OCI-LY1 (cell line): ENCODE results near the gene COMT.

Source experiments
- H2AFZ ChIP-seq: fragments of 200-600 bp; sonication (generic), shearing (Covaris generic); 2 replicates; pipeline ENCODE4 v1.6.0; 2014; ENCODE audit warnings: antibody characterized with exemption, mild to moderate bottlenecking, low read length
- H3F3A ChIP-seq: fragments of 200-600 bp; sonication (generic), shearing (Covaris generic); 2 replicates; pipeline ENCODE4 v1.6.0; 2014; ENCODE audit warnings: mild to moderate bottlenecking, antibody characterized with exemption, low read length, moderate library complexity; ENCODE audit not compliant: insufficient read depth
- H3K27ac ChIP-seq: fragments of 200-600 bp; sonication (generic); 2 replicates; pipeline ENCODE4 v1.5.1; 2014; ENCODE audit warnings: low read length, mixed run types, mild to moderate bottlenecking, low read depth; ENCODE audit not compliant: poor library complexity, severe bottlenecking
- H3K27me3 ChIP-seq: fragments of 200-600 bp; sonication (generic); 2 replicates; pipeline ENCODE4 v1.6.0; 2014; ENCODE audit warnings: antibody characterized with exemption, mild to moderate bottlenecking, low read length, moderate library complexity; ENCODE audit not compliant: insufficient read depth
- H3K36me3 ChIP-seq: fragments of 200-600 bp; sonication (generic); 2 replicates; pipeline ENCODE4 v1.6.1; 2014; ENCODE audit warnings: mild to moderate bottlenecking, antibody characterized with exemption, low read length, moderate library complexity, mixed read lengths; ENCODE audit not compliant: insufficient read depth
- H3K4me1 ChIP-seq: fragments of 200-600 bp; sonication (generic); 2 replicates; pipeline ENCODE4 v1.5.1; 2014; ENCODE audit warnings: mild to moderate bottlenecking, low read length, moderate library complexity; ENCODE audit not compliant: insufficient read depth, severe bottlenecking
- H3K4me2 ChIP-seq: fragments of 200-600 bp; sonication (generic), shearing (Covaris generic); 2 replicates; pipeline ENCODE4 v1.6.1; 2014; ENCODE audit warnings: low read length
- H3K4me3 ChIP-seq: fragments of 200-600 bp; sonication (generic); 2 replicates; pipeline ENCODE4 v1.5.1; 2014; ENCODE audit warnings: low read length, low read depth, mild to moderate bottlenecking, mixed read lengths; ENCODE audit not compliant: poor library complexity, severe bottlenecking
- H3K79me2 ChIP-seq: fragments of 200-600 bp; shearing (Covaris generic); 2 replicates; pipeline ENCODE4 v1.6.1; 2016; ENCODE audit warnings: mixed run types, low read length, mixed read lengths; ENCODE audit not compliant: insufficient read depth
- H3K9ac ChIP-seq: fragments of 200-600 bp; sonication (generic), shearing (Covaris generic); 2 replicates; pipeline ENCODE4 v1.6.1; 2014; ENCODE audit warnings: mild to moderate bottlenecking, low read length, mixed read lengths
- H3K9me2 ChIP-seq: fragments of 200-600 bp; sonication (generic), shearing (Covaris generic); 2 replicates; pipeline ENCODE4 v1.6.1; 2014; ENCODE audit warnings: low read depth, mild to moderate bottlenecking, low read length, mixed read lengths
- H3K9me3 ChIP-seq: fragments of 200-600 bp; shearing (Covaris generic); 2 replicates; pipeline ENCODE4 v1.6.1; 2014; ENCODE audit warnings: low read length, mixed read lengths
- H4K20me1 ChIP-seq: fragments of 200-600 bp; sonication (generic), shearing (Covaris generic); 2 replicates; pipeline ENCODE4 v1.6.0; 2016; ENCODE audit warnings: mild to moderate bottlenecking, low read length; ENCODE audit not compliant: insufficient read depth
- CTCF ChIP-seq: fragments of 200-600 bp; sonication (generic), shearing (Covaris generic); IDR thresholded peaks from 2 replicates; pipeline ENCODE4 v1.5.1; 2017; ENCODE audit warnings: mild to moderate bottlenecking, antibody characterized with exemption, low read length, moderate library complexity, mixed read lengths
- EZH2 ChIP-seq: fragments of 200-600 bp; sonication (generic), shearing (Covaris generic); IDR thresholded peaks from 2 replicates; pipeline ENCODE4 v1.8.0; 2017; ENCODE audit warnings: borderline replicate concordance, mixed run types, mild to moderate bottlenecking, antibody characterized with exemption, low read length, moderate library complexity, mixed read lengths

Gene COMT

GRCh38 chr22:20002128-20002527 lies 60.6 kb downstream of the COMT start:
- H3K36me3 ChIP-seq, result no peaks in the 10 kb centered on the region; the same call in 1 of the 2 replicates

GRCh38 chr22:20002636-20003035 lies 61.1 kb downstream of the COMT start:
- Histone ChIP-seq H3K27ac (no peak overlapping the region), H3K9me2 (no peaks in the 10 kb centered on the region), H3F3A (no peaks in the 10 kb centered on the region), H2AFZ (no peak overlapping the region), H3K27me3 (peaks cover 5% of the 10 kb centered on the region; the same call in 1 of the 2 replicates), H3K4me2 (no peak overlapping the region), H3K36me3 (no peaks in the 10 kb centered on the region; the same call in 1 of the 2 replicates), H3K9ac (no peak overlapping the region), H3K4me1 (no peaks in the 10 kb centered on the region), H3K4me3 (no peak overlapping the region), H4K20me1 (no peaks in the 10 kb centered on the region), H3K79me2 (no peaks in the 10 kb centered on the region), H3K9me3 (peaks cover 19% of the 10 kb centered on the region)
- TF ChIP-seq CTCF (no peak), EZH2 (no peak)

More at GRCh38 chr22:20002128-20002527, 60.6 kb downstream of the COMT start:
- Histone ChIP-seq H3K79me2 (no peaks in the 10 kb centered on the region), H3K9ac (no peak overlapping the region), H3F3A (no peaks in the 10 kb centered on the region), H3K27me3 (peaks cover 5% of the 10 kb centered on the region; the same call in 1 of the 2 replicates), H3K4me1 (no peaks in the 10 kb centered on the region), H3K9me2 (no peaks in the 10 kb centered on the region), H3K4me2 (no peak overlapping the region), H3K27ac (no peak overlapping the region), H3K9me3 (peaks cover 19% of the 10 kb centered on the region), H3K4me3 (no peak overlapping the region), H4K20me1 (no peaks in the 10 kb centered on the region), H2AFZ (no peak overlapping the region)
- TF ChIP-seq EZH2, result no peak
- TF ChIP-seq CTCF, result no peak

- Histone ChIP-seq H3K4me1 (no peaks in the 10 kb centered on the region), H3K9me3 (peaks cover 19% of the 10 kb centered on the region), H3K79me2 (no peaks in the 10 kb centered on the region), H3K9ac (no peak overlapping the region), H3K36me3 (no peaks in the 10 kb centered on the region; the same call in 1 of the 2 replicates), H3F3A (no peaks in the 10 kb centered on the region), H4K20me1 (no peaks in the 10 kb centered on the region), H3K9me2 (no peaks in the 10 kb centered on the region), H2AFZ (no peak overlapping the region), H3K27ac (no peak overlapping the region), H3K4me2 (no peak overlapping the region), H3K27me3 (peaks cover 3% of the 10 kb centered on the region; the same call in 1 of the 2 replicates), H3K4me3 (no peak overlapping the region)
- TF ChIP-seq EZH2, result no peak
- no peak for TF ChIP-seq CTCF
These were observed 61.7 kb downstream of the COMT start for GRCh38 chr22:20003304-20003703.
